Activated T-cell treated with anti-CD3 and anti-CD28 coated beads for 4 hours (primary cell): ENCODE results near the gene GTSE1.
A peak's percentile ranks its signal among the peaks of the same experiment; 100 is the strongest.

Experiments
- DNase-seq: peaks from one replicate; pipeline ENCODE4 v3.0.0-alpha.2; 2020

The GTSE1 gene

GRCh38 chr22:46354176-46354992 lies 57.7 kb downstream of the GTSE1 start:
- DNase-seq: no peak

DNA sequence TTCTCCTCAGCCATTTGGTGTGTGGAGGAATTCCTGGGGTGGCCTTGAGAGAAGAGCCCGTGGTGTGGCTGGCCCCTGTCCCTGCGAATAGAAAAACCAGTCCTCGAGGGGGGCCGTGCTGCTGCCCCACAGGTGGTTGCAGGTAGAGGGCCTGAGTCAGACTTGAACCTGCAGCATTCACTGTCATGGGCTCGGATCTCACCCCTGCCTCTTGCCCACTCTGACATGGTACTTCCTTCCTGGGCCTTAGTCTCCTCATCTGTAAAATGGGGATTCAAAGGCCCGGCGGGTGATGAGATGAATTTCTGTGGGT lies 58.3 kb downstream of the GTSE1 start:
- DNase-seq: no peak

DNA sequence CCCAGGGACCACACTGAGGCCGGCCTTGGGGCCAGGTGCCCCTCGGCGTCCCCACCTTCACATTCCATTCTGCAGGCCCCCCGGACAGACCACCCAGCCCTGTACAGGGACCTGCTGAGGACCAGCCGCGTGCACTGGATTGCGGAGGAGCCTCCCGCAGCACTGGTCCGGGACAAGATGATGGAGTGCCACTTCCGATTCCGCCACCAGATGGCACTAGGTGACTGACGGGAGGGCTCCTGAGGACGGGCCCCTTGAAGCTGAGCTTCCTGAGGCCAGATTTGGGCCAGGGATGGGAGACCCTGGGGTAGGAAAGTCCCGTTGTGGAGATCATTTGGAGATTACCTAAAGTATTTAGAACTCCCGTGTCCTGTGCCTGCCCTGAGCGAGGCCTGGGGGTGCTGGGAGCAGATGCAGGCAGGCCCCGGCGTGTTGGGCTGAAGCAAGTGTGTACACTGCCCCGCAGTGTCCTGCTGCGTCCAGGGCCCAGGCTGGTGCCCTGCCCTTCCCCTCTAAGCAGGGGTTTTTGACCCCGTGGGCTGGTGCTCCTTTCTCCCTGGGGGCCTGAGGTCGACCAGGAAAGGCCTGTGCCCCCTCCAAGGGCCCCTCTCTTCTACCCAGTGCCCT lies 58.8 kb downstream of the GTSE1 start:
- peak; percentile 55 for DNase-seq

GRCh38 chr22:46355996-46356471 lies 59.4 kb downstream of the GTSE1 start:
- DNase-seq: no peak

DNA sequence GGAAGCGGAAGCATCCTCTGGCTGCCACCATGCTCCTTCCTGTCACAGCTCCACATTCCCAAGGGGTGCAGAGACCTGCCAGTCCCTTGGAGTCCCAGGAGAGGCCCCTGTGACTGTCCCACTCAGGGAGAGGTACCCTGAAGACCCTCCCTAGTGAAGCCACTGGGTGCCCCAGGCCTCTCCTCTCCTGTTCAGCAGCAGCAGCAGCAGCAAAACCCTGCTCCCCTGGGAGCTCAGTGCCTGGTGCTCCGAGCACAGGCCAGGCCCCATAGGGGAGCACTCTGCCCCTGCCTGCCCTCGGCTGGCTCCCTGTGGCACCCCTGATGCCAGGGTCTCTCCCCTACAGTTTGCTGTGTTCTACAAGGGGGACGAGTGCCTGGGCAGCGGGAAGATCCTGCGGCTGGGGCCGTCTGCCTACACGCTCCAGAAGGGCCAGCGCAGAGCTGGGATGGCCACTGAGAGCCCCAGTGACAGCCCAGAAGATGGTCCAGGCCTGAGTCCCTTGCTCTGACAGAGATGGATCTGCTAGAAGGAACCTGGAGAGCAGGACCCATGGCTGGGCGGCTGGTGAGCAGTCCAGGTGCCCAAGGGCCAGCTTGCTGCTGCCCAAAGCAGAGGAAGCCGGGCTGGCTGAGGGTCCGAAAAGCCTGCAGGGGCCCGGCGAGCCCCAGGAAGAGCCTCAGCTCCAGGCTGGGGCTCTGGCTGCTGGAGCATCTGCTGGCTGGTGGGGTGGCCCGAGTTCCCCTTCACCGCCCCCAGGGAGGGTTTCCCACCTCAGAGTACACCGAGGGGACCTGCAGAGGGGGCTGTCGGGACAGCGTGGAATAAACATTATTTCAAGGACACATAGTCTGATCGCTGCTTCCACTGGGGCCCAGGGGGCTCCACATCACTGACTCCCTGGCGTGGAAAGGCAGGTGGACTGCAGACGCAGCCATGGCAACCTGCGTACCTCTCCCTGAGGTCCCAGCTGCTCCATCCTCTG lies 60.1 kb downstream of the GTSE1 start:
- no peak for DNase-seq

GRCh38 chr22:46357711-46358520 lies 61.2 kb downstream of the GTSE1 start:
- DNase-seq: no peak

DNA sequence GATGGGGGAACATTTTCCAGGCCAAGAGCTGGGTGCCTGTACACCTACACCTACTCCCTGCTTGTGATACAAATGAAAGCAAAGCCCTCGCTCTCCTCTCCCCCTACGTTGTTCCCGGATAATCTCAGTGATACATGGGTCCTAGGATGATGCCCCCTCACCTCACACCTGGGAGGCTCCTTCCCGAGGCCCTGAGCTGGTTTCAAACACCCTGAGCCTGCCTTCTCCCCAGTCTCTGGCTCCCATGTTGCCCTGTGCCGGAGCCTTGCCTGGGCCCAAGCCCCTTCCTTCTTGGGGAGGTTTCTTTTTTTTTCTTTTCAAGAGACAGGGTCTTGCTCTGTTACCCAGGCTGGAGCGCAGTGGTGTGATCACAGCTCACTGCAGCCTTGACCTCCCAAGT lies 62.1 kb downstream of the GTSE1 start:
- no peak for DNase-seq

GRCh38 chr22:46359362-46359761 lies 62.7 kb downstream of the GTSE1 start:
- DNase-seq: no peak

DNA sequence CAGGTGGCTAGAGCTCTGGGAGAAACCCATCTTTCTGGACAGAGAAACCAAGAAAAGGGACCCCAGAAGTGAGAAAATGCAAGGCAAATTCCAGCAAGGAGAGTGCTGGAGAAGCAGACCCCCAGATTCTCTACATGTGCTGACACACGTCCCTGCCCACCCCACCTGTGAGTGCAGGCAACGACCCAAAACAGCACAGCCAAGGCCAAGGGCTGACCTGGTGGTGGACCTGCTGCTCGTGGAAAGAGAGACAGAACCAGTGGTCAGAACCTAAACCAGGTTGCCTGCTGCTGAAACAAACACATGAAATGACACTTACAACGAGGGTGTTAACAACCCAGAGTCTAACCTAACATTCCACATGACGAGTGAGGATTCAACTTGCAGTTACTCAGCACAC lies 63.4 kb downstream of the GTSE1 start:
- no peak for DNase-seq

GRCh38 chr22:46360891-46361290 lies 64.2 kb downstream of the GTSE1 start:
- DNase-seq: no peak

GRCh38 chr22:46361826-46362202 lies 65.1 kb downstream of the GTSE1 start:
- DNase-seq: no peak

- DNase-seq: no peak
These were observed 65.7 kb downstream of the GTSE1 start for GRCh38 chr22:46362203-46362933.

DNA sequence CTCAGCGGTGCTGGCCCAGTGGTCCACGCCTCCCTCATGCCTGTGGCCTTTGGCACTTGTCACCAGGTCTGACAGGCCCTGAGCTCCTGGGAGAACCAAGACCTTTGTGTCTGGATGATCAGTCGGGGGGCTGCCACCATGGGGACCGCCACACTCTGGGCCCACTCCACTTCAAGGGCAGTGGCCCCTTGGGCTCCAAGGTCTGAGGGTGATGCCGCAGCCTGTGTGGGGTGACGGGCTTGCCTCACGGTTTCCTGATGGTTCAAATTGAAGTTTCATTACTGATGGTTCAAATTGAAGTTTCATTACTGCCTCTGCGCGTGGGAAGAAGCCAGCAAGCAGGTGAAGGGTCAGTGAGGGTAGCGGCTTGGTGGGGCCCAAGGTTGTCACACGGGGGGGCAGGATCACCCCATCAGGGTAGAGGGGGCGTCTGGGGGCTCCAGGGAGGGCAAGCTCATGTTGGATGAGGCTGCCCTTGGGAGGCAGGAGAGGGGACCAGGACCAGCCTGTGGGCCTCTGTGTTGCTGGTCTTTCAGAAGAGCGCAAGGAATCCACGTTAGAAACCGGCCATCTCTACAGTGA lies 66.4 kb downstream of the GTSE1 start:
- DNase-seq: no peak

- no peak for DNase-seq
These were observed 67.1 kb downstream of the GTSE1 start for GRCh38 chr22:46363611-46364321.

DNA sequence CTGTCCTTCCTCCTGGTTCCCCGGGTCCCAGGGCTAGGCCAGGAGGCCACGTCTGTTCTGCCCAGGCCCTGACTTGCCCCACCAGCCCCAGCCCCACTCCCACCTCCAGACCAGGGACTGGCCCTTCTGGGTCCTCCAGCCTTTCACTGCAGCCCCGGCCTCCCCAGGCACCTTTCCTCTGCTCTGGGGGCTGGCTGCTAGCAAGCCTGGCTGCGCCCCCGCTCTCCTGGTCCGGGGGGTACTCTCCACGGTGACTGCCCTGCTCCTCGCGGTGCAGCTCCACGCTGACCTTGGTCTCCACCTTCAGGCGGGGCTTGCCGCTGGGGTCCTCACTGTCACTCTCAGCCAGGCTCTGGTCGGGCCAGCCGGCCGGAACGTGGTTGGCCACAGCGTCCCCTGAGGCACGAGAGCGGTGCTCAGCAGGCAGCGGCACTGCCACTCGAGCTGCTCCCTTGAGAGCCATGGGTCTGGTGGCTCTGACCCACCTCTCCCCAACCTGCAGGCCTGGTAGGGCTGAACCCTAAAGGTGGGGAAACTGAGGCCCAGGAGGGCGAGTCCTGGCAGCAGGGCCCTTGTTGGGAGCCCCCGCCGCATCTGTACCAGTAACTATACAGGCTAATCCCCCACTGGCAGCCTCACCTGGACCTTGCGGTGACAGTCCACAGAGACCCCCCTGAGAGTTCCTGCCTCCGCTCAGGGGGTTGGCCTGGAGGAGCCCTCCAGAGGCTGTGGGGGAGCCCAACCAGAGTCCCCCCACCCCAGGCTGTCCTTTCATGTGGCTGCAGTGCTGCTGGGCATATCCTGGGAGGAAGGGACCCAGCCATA lies 67.9 kb downstream of the GTSE1 start:
- no peak for DNase-seq

DNA sequence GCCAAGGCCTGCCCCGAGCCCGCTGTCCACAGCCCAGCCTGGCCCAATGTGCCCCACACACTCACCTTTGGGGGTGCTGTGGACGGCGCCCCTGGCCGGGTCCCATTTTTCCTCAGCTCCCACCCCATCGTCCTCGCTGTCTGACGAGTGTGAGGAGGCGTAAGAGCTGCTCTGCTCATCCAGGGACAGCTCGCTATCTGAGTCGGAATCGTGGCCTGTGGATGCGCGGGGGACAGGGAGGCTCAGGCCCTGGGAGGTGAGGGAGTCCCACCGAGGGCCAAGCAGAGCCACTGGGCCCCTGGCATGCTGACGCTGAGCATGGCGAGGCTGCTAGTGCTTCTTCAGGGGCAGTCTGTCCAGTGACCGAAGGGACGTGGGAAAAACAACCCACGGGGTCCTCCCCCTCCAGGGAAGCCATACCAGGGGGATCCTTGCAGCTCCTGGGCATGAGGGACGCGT lies 68.5 kb downstream of the GTSE1 start:
- no peak for DNase-seq

DNA sequence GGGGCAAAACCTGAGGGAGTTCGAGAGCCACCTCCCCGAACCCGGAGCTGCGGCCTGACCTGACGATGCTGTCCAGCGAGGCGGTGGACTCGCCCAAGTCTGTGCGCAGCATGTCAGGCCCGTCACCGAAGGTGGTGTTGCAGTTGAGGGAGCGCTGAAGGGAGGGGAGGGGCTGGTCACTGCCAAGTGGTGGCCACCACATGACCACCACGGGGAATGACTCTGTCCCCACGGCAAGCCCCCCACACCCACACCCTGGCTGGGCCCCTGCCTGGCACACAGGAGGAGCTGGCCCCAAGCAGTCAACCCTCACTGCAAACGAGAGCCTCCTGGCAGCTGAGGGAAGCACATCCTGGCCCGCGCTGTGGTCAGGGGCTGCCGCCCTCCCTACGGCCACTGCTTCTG lies 69.7 kb downstream of the GTSE1 start:
- no peak for DNase-seq

- no peak for DNase-seq
These were observed 70.4 kb downstream of the GTSE1 start for GRCh38 chr22:46366801-46367706.
